Myocyte (in vitro differentiated cells): Measurements from ENCODE around the gene HEG1. TPM values are rescaled to one million over a fixed set of nuclear protein-coding genes. Genes with fewer than 3 reads are reported as not detected.

Experiments
- DNase-seq: peaks from one replicate; pipeline ENCODE4 v3.0.0-alpha.2; 2012; ENCODE audit warnings: low read depth
- total RNA-seq: library from RNA; depleted of rRNA; stranded (reverse); fragments of >200 nt; gene quantifications from 2 replicates; pipeline ENCODE4 v1.2.3, GENCODE V29; 2014

The HEG1 gene
- total RNA-seq, 1 donor from 2014 or later: 26.1 TPM

GRCh38 chr3:125017406-125017805, 38.4 kb downstream of the HEG1 start:
- DNase-seq: no peak

DNA sequence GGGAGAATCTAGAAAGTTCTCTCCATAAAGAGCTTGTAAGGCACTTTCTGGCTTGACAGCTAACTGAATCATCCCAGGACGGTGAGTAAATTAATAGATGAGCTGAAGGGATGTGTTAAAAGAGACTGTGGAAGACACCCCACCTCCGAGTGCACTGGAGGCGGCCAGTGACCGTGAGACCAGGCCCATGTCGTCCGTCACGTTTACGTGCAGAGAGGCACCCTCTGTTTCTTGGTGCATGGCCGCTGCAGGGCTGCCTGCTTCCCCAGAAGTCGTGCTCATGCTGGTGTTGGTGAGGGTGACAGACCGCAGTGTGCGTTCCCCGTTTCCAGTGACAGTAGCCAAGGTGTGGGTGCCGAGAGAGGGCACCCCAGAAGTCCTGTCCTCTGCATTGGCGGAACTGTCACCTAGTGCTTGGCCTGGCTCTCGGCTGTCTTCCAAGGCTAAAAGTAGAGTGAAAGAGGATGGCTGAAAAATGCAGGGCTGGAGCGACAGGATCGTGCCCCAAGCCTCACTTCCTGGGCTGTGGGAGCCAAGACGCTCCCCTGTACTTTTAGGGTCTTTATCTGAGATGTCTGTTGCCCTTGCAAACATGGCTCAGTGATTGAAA, 41.1 kb downstream of the HEG1 start:
- DNase-seq: no peak

DNA sequence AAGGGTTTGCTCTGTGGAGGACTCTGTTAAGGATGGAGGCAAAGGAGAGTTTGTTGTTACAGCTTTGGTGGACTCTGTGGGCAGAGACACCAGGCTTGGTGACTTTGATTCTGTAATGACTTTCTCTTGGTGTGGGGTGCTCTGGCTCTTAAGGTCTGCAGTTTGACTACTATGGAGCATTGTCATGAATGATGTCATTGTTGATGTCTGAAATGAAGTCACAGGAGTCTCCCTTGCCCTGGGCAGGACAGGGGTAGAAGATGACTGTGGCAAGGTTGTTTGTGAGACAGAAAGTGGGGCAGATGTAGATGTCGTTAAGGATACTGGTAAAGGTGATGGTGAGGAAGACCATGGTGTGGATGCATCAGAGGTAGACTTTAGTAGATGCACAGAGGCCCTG, 42.7 kb downstream of the HEG1 start:
- no peak for DNase-seq

DNA sequence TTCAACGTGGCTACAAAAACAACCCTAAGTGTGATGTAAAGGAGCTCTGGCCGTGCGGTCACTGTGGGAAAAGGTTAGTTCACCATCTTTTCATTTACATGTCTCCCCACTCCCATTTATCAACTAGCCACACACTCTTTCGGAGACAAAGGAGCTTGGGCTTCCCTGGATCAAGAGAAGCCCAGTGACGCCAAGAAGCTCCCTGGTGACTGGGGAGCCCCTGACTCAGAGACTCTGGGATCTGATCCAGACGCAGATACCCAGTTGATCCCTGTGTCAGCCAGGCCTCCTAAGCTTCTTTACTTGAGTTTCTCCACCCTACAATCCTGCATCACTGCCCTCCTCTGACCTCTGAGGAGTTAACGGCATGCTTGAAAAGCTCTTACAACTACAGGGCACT, 43.9 kb downstream of the HEG1 start:
- no peak for DNase-seq

- no peak for DNase-seq
Observed at GRCh38 chr3:125010393-125010792, 45.4 kb downstream of the HEG1 start.

- DNase-seq: no peak
Observed at GRCh38 chr3:125008766-125009165, 47.0 kb downstream of the HEG1 start.

GRCh38 chr3:125006291-125006731, 49.5 kb downstream of the HEG1 start:
- DNase-seq: no peak

GRCh38 chr3:125005676-125006075, 50.1 kb downstream of the HEG1 start:
- DNase-seq: no peak

GRCh38 chr3:125005222-125005621, 50.6 kb downstream of the HEG1 start:
- DNase-seq: no peak

- DNase-seq: no peak
Observed at GRCh38 chr3:125003859-125004595, 51.8 kb downstream of the HEG1 start.

DNA sequence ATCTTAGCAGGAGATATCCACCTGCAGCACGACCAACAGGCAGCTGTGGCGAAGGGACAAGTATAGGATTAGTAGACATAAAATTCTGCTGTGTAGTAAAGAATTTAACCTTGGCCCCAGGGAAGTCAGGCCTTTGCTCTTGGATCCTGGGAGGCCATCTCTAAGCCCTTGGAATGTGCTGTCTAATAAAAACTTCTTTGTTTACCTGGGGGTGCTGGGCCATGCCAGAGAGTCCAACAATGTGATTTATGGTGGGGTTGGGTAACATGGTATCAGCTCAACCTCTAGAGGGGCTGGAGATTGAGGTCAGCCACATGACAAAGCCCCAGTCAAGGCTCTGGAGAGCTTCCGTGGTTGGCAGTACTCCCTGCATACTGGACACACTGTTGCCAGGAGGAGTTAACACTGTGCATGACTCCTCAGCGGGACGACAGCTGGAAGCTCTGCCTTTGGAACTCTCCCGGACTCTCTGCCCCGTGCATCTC, 52.4 kb downstream of the HEG1 start:
- DNase-seq: peak; percentile 95

- no peak for DNase-seq
Observed at GRCh38 chr3:125002414-125003368, 53.1 kb downstream of the HEG1 start.

- no peak for DNase-seq
Observed at GRCh38 chr3:125001557-125002413, 54.0 kb downstream of the HEG1 start.

DNA sequence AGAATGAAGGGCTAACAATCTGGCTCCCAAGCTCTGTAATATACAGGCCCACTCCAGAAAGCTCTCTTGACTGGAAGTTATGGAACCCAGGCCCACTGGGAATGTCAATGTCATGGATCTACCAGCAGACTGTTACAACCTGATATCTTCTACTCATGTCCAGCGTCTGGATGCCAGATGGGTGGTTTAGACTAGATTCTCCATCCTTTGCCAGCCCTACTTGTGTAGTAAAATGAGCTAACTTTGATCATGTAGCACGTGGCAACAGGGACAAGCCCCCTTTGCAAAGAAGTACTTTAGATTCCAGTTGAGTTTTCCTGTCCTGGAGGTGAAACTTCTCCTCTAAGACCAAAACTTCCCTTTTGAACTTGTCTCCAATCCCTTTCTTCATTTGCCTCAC, 55.1 kb downstream of the HEG1 start:
- no peak for DNase-seq

DNA sequence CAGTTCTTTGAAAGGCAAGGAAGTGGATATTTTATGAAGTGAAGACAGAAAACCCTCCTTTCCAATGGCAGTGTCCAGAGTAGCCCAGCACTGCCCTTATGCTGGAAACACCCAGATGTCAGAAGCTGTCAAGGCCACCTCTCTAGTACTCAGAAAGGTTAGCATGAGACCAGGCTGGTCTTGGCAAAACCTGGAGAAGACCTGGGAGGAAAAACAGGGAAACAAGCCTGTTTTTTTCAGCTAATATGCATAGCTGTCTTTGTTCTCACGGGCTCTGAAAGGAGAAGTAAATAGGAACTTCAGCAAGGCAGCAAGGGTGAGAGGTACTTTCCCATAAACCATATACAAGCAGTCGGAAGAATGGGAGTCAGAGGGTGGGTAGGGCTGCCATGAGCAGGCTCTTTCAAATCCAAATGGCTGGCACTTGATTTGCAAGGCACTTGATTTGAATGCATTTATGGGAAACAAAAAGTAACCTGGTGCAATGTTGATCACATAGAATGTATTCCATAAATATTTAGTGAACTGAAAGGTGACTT, 55.8 kb downstream of the HEG1 start:
- no peak for DNase-seq

DNA sequence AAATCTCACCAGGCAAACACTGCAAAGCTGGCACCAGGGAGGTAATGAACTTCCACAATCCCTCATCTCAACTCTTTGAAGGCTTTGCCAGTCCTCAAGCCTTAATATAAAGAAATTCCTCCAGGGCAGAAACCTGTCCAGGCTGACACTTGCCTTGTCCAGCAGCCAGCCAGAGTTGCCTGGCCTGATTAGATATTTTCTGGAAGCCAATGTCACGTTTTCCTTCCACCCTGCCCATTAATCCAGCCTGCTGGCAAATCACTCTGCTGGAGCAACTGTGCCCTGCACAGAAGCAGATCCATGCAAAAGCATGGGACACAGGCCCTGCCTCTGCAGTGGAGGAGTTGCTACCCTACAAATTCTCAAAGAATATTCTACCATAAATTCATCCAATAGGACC, 56.5 kb downstream of the HEG1 start:
- DNase-seq: no peak

DNA sequence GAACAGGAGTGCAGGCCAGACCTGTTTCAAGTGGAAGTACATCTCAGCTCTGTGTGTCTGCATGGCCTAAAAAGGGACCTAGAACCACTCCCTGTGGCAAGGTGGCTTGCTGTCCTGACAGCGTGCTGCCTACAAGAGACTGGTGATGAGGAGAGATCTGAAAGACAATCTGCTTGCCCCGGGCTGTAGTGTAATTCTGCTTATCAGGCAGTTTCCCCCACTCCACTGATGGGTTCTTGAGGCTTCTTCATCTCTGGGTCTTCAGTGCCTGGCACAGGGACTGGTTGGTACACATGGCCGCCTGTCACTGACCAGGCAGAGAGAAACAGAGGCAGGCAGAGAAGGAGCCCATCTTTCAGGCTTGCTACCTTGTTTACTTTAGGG, 57.6 kb downstream of the HEG1 start:
- DNase-seq: no peak

GRCh38 chr3:124997303-124998246, 58.2 kb downstream of the HEG1 start:
- DNase-seq: no peak

GRCh38 chr3:124995460-124995994, 60.3 kb downstream of the HEG1 start:
- peak; percentile 61 for DNase-seq
